ENCODE data around the gene SFSWAP. TPM values are rescaled to one million over a fixed set of nuclear protein-coding genes. Genes with fewer than 3 reads are reported as not detected.

The SFSWAP gene
- total RNA-seq, 1 experiment from 2014 or later = 76.3 TPM

GRCh38 chr12:131709226-131709625 is 1.7 kb upstream of the SFSWAP start (continued):
- TF ChIP-seq, protein P1, sequence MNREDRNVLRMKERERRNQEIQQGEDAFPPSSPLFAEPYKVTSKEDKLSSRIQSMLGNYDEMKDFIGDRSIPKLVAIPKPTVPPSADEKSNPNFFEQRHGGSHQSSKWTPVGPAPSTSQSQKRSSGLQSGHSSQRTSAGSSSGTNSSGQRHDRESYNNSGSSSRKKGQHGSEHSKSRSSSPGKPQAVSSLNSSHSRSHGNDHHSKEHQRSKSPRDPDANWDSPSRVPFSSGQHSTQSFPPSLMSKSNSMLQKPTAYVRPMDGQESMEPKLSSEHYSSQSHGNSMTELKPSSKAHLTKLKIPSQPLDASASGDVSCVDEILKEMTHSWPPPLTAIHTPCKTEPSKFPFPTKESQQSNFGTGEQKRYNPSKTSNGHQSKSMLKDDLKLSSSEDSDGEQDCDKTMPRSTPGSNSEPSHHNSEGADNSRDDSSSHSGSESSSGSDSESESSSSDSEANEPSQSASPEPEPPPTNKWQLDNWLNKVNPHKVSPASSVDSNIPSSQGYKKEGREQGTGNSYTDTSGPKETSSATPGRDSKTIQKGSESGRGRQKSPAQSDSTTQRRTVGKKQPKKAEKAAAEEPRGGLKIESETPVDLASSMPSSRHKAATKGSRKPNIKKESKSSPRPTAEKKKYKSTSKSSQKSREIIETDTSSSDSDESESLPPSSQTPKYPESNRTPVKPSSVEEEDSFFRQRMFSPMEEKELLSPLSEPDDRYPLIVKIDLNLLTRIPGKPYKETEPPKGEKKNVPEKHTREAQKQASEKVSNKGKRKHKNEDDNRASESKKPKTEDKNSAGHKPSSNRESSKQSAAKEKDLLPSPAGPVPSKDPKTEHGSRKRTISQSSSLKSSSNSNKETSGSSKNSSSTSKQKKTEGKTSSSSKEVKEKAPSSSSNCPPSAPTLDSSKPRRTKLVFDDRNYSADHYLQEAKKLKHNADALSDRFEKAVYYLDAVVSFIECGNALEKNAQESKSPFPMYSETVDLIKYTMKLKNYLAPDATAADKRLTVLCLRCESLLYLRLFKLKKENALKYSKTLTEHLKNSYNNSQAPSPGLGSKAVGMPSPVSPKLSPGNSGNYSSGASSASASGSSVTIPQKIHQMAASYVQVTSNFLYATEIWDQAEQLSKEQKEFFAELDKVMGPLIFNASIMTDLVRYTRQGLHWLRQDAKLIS (CRISPR knock-in tag; IDR thresholded peaks at IDR 0.05; ENCODE audit: borderline replicate concordance) = no peak

- Mint-ChIP-seq H3K36me3 (peaks cover 34% of the 10 kb centered on the region), H3K4me1 (peaks cover 23% of the 10 kb centered on the region), H3K9me3 (peaks cover 6% of the 10 kb centered on the region; the same call in 1 of the 2 replicates), H3K27me3 (ENCODE audit: low read depth) (peaks cover 6% of the 10 kb centered on the region), H3K27ac (peak overlapping the region; percentile 89), H3K4me3 (peak overlapping the region; percentile 94)
- ChIA-PET CTCF (interaction anchor here (0.9 to 1.1 kb wide), 3 partner anchors 12 to 607 kb away, joined by 3 to 4 read pairs (median 3); no protein-coding TSS in a partner anchor), POLR2A (interaction anchor here (0.5 to 1.3 kb wide), 2 partner anchors 12 to 182 kb away, joined by 4 to 6 read pairs; no protein-coding TSS in a partner anchor)
- 0 out of 2 replicates have a peak, but pooled peaks have one; percentile 12 for ATAC-seq
- DNase-seq (ENCODE audit: low spot score) = no peak
- TF ChIP-seq ZNF317 (CRISPR knock-in tag; IDR thresholded peaks at IDR 0.05; ENCODE audit: borderline replicate concordance, low read depth) = no peak
- no peak for TF ChIP-seq AR (CRISPR knock-in tag; IDR thresholded peaks at IDR 0.05)
- no peak for TF ChIP-seq NR2C2 (CRISPR knock-in tag; IDR thresholded peaks at IDR 0.05)
- no peak for TF ChIP-seq STAT6 (CRISPR knock-in tag; conservative IDR thresholded peaks at IDR 0.05; ENCODE audit: low read depth)
- TF ChIP-seq, protein P2, sequence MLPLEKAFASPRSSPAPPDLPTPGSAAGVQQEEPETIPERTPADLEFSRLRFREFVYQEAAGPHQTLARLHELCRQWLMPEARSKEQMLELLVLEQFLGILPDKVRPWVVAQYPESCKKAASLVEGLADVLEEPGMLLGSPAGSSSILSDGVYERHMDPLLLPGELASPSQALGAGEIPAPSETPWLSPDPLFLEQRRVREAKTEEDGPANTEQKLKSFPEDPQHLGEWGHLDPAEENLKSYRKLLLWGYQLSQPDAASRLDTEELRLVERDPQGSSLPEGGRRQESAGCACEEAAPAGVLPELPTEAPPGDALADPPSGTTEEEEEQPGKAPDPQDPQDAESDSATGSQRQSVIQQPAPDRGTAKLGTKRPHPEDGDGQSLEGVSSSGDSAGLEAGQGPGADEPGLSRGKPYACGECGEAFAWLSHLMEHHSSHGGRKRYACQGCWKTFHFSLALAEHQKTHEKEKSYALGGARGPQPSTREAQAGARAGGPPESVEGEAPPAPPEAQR (CRISPR knock-in tag; IDR thresholded peaks at IDR 0.05) = no peak
- TF ChIP-seq ZNF232 (CRISPR knock-in tag; IDR thresholded peaks at IDR 0.05) = no peak
- TF ChIP-seq ZNF425 (CRISPR knock-in tag; conservative IDR thresholded peaks at IDR 0.05) = no peak
- no peak for TF ChIP-seq JAZF1 (CRISPR knock-in tag; IDR thresholded peaks at IDR 0.05)
- TF ChIP-seq ETV6 (CRISPR knock-in tag; IDR thresholded peaks at IDR 0.05) = no peak
- TF ChIP-seq ZNF219 (CRISPR knock-in tag; IDR thresholded peaks at IDR 0.05; ENCODE audit: borderline replicate concordance) = no peak
- TF ChIP-seq FOXK1 (CRISPR knock-in tag; IDR thresholded peaks at IDR 0.05) = no peak
- TF ChIP-seq, protein P3, sequence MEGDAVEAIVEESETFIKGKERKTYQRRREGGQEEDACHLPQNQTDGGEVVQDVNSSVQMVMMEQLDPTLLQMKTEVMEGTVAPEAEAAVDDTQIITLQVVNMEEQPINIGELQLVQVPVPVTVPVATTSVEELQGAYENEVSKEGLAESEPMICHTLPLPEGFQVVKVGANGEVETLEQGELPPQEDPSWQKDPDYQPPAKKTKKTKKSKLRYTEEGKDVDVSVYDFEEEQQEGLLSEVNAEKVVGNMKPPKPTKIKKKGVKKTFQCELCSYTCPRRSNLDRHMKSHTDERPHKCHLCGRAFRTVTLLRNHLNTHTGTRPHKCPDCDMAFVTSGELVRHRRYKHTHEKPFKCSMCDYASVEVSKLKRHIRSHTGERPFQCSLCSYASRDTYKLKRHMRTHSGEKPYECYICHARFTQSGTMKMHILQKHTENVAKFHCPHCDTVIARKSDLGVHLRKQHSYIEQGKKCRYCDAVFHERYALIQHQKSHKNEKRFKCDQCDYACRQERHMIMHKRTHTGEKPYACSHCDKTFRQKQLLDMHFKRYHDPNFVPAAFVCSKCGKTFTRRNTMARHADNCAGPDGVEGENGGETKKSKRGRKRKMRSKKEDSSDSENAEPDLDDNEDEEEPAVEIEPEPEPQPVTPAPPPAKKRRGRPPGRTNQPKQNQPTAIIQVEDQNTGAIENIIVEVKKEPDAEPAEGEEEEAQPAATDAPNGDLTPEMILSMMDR (IDR thresholded peaks at IDR 0.05) = no peak
- TF ChIP-seq ATF6 (CRISPR knock-in tag; IDR thresholded peaks at IDR 0.05) = no peak
- TF ChIP-seq E2F4 (CRISPR knock-in tag; IDR thresholded peaks at IDR 0.05; ENCODE audit: borderline replicate concordance, low read depth) = no peak
Observed at GRCh38 chr12:131711551-131712205, 788 bp downstream of the SFSWAP start.
